ENCODE measurements around the gene SAMD11. TPM values are rescaled to one million over a fixed set of nuclear protein-coding genes. Genes with fewer than 3 reads are reported as not detected.

SAMD11 gene
- total RNA-seq, 4 donors from 2014 or later, result 1.0 to 40.7 (median 13.8) TPM

DNA sequence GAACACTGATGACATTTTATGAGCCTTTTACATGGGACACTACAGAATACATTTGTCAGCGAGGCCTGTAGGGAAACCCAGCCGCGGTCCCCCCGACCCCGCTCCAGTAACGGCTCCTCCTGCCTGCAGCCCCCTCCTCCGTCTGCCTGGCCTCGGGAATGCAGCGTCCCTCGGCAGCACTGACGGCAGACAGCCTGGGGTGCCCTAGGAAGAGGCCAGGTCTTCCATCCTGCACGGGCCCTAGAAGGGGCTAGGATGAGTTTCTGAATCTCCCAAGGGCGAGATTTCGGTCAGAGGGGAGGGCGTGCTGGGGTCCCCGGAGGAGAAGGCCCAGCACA is 8.4 kb downstream of the SAMD11 start:
- Histone ChIP-seq H3K27ac (no peak overlapping the region), H3K4me1 (no peaks in the 10 kb centered on the region), H3K36me3 (no peaks in the 10 kb centered on the region), H3K27me3 (no peaks in the 10 kb centered on the region), H3K4me3 (no peak overlapping the region), H3K9me3 (no peaks in the 10 kb centered on the region)
- intact Hi-C loops (cut with DNase I; ENCODE audit: low total_unique reads), result no loop called here
- no peak for TF ChIP-seq POLR2A (IDR thresholded peaks at IDR 0.05)
- TF ChIP-seq, protein P1, sequence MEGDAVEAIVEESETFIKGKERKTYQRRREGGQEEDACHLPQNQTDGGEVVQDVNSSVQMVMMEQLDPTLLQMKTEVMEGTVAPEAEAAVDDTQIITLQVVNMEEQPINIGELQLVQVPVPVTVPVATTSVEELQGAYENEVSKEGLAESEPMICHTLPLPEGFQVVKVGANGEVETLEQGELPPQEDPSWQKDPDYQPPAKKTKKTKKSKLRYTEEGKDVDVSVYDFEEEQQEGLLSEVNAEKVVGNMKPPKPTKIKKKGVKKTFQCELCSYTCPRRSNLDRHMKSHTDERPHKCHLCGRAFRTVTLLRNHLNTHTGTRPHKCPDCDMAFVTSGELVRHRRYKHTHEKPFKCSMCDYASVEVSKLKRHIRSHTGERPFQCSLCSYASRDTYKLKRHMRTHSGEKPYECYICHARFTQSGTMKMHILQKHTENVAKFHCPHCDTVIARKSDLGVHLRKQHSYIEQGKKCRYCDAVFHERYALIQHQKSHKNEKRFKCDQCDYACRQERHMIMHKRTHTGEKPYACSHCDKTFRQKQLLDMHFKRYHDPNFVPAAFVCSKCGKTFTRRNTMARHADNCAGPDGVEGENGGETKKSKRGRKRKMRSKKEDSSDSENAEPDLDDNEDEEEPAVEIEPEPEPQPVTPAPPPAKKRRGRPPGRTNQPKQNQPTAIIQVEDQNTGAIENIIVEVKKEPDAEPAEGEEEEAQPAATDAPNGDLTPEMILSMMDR (IDR thresholded peaks at IDR 0.05), result no peak
- no peak for DNase-seq

DNA sequence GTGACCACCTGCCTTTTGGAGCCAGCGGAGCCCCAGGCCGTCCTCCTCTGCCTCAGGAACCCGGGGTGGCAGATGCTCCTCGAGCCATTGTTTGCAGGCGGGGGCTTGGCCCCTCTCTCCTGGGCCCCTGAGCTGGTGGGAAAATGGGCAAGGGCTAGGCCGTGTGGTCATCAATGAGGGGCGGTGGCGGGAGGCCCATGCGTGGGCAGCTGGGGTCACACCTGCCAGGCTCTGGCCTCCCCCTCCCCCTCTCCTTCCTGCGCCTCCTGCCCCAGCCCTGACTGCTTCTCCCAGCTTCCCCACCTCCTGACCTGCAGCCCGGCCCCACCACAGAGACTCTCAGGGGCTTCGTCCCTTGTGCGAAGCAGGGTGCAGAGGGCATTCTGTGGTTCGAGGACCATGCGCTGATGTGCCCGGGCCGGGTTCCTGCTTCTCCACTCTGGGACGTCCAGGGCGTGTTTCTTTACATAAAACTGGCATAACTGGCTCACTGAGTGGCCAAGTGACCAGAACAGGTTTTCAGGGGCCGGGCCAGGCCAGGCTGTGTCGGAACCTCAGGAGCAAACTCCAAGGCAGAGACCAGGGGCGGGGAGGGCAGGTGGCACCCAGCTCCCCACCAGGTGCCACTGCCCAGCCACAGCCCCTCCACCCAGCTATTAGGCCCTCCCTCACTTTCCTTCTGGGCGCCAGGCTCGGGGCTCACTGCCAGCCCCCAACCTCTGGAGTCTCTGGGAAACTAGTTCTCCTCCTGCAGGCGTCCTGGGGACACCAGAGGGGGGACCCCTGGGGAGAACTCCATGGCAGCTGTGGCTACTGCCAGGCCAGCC is 9.3 kb downstream of the SAMD11 start:
- Histone ChIP-seq H3K9me3 (no peaks in the 10 kb centered on the region), H3K4me3 (no peak overlapping the region), H3K27me3 (no peaks in the 10 kb centered on the region), H3K27ac (no peak overlapping the region), H3K36me3 (no peaks in the 10 kb centered on the region), H3K4me1 (no peaks in the 10 kb centered on the region)
- no peak for DNase-seq
- intact Hi-C loops (cut with DNase I; ENCODE audit: low total_unique reads), result no loop called here
- TF ChIP-seq, protein P1 (IDR thresholded peaks at IDR 0.05), result no peak
- TF ChIP-seq POLR2A (IDR thresholded peaks at IDR 0.05), result no peak

DNA sequence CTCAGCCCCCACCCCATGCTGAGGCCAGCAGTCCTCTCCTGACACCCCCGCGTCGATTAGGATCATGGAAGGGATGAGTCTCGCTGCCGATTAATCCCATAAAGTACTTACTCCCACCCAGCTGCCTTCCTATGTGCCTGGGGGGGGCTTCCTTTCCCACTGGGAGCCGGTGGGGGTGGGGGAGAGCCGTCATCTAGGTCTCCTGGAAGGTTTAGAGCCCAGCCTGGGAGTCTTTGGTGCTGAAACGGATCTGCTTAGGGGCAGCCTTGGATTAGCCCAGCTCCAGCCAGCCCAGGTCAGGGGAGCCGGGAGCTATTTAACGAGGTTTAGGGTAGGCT is 9.8 kb downstream of the SAMD11 start:
- Histone ChIP-seq H3K4me1 (no peaks in the 10 kb centered on the region), H3K4me3 (no peak overlapping the region), H3K27me3 (no peaks in the 10 kb centered on the region), H3K9me3 (no peaks in the 10 kb centered on the region), H3K27ac (no peak overlapping the region), H3K36me3 (no peaks in the 10 kb centered on the region)
- intact Hi-C loops (cut with DNase I; ENCODE audit: low total_unique reads), result no loop called here
- TF ChIP-seq POLR2A (IDR thresholded peaks at IDR 0.05), result no peak
- TF ChIP-seq, protein P1 (IDR thresholded peaks at IDR 0.05), result no peak
- no peak for DNase-seq

DNA sequence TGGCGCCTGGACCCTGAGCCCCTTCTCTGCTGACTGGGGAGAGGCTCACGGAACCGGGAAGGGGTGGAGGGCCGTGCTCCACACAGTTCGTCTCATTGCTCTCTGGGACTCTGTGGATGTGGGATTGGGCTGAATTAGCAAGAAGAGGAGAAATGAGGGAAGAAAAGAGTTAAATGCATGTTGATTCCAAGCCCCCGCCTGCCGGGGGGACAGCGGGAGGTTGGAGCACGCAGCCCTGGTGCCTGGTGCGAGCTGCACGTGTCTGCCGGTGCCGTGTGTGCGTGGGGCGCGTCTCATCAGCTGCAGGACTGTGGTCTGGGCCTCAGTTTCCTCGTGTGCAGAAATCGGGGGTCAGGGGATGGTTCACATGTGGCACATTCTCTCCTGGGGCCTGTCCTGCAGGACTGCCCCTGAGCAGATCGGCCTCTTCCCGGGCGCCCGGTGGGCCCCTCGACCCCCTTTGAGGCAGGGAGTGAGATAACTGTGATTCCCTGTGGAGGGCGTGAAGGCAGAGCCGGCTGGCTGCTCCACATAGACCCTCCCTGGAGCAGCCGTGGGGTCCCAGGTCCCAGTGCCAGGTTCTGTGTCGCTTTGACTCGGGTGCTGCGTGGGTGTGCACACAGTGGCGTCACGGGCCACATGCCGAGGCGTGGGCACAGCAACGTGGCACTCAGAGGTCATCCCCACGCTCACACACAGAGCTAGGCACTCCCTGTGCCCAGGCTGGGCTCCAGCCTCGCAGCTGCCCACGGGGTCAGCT is 11.4 kb downstream of the SAMD11 start:
- H3K27ac ChIP-seq, result no peak overlapping the region
- H3K4me3 ChIP-seq, result no peak overlapping the region
- H3K27me3 ChIP-seq, result no peaks in the 10 kb centered on the region
- no peak for DNase-seq
- H3K4me1 ChIP-seq, result peaks cover 0 to 4% of the 10 kb centered on the region in 2 donors
- intact Hi-C loops (cut with DNase I; ENCODE audit: low total_unique reads), result no loop called here
- H3K9me3 ChIP-seq, result no peaks in the 10 kb centered on the region
- TF ChIP-seq POLR2A (IDR thresholded peaks at IDR 0.05), result no peak
- TF ChIP-seq, protein P1 (IDR thresholded peaks at IDR 0.05), result no peak
- H3K36me3 ChIP-seq, result no peaks in the 10 kb centered on the region

DNA sequence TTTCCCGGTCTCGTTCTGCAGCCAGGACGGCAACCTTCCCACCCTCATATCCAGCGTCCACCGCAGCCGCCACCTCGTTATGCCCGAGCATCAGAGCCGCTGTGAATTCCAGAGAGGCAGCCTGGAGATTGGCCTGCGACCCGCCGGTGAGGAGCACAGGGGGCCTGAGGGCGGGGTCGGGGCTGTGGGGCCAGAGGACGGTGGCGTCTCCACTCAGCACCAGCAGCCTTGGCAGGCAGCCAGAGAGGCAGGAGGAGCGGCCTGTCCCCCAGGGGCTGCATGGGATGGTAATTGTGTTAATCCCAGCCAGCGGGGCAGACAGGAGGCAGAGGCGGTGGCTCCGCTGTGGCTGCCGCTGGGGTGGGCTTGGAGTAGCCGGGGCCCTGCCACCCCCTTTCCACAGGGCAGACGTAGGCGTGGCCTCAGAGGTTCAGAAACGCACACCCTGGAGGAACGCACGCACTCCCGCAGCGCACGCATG is 12.1 kb downstream of the SAMD11 start:
- Histone ChIP-seq H3K27ac (no peak overlapping the region), H3K4me3 (no peak overlapping the region)
- intact Hi-C loops (cut with DNase I; ENCODE audit: low total_unique reads), result no loop called here

More for the DNA sequence above, 12.1 kb downstream of the SAMD11 start:
- DNase-seq, result no peak
- Histone ChIP-seq H3K4me1 (peaks cover 0 to 10% of the 10 kb centered on the region in 2 donors), H3K9me3 (no peaks in the 10 kb centered on the region), H3K27me3 (no peaks in the 10 kb centered on the region), H3K36me3 (no peaks in the 10 kb centered on the region)
- no peak for TF ChIP-seq POLR2A (IDR thresholded peaks at IDR 0.05)
- TF ChIP-seq, protein P1 (IDR thresholded peaks at IDR 0.05), result no peak
